Subcutaneous abdominal adipose tissue (tissue), 5 donors: ENCODE measurements around the gene ADM2.

Experiments used
- H3K27ac ChIP-seq: one replicate; pipeline ENCODE4 v1.7.0; 2013; ENCODE audit warnings: low read depth, mild to moderate bottlenecking, inconsistent platforms, low read length, moderate library complexity
- H3K27me3 ChIP-seq, 5 donors: one replicate each; pipeline ENCODE4 v1.7.0; 2013; ENCODE audit warnings: low read length in 5 of 5, inconsistent platforms in 1 of 5; ENCODE audit not compliant: control insufficient read depth in 5 of 5, insufficient read depth in 4 of 5
- H3K36me3 ChIP-seq, 5 donors: one replicate each; pipeline ENCODE4 v1.7.0; 2013; ENCODE audit warnings: low read length in 5 of 5; ENCODE audit not compliant: control insufficient read depth in 5 of 5, insufficient read depth in 5 of 5
- H3K4me1 ChIP-seq, 5 donors: one replicate each; pipeline ENCODE4 v1.7.0; 2013; ENCODE audit warnings: low read length in 5 of 5, mild to moderate bottlenecking in 3 of 5, moderate library complexity in 1 of 5; ENCODE audit not compliant: control insufficient read depth in 5 of 5, insufficient read depth in 5 of 5
- H3K4me3 ChIP-seq, 5 donors: one replicate each; pipeline ENCODE4 v1.7.0; 2013; ENCODE audit warnings: low read length in 5 of 5, low read depth in 1 of 5
- H3K9ac ChIP-seq, 5 donors: one replicate each; pipeline ENCODE4 v1.7.0; 2013; ENCODE audit warnings: low read length in 5 of 5, mild to moderate bottlenecking in 4 of 5, moderate library complexity in 3 of 5
- H3K9me3 ChIP-seq, 5 donors: one replicate each; pipeline ENCODE4 v1.7.0; 2013; ENCODE audit warnings: low read length in 5 of 5; ENCODE audit not compliant: control insufficient read depth in 5 of 5
- donor health status: healthy.
- donor health status: healthy.
- donor health status: healthy.
- donor health status: healthy.
- donor health status: healthy.

ADM2 gene

DNA sequence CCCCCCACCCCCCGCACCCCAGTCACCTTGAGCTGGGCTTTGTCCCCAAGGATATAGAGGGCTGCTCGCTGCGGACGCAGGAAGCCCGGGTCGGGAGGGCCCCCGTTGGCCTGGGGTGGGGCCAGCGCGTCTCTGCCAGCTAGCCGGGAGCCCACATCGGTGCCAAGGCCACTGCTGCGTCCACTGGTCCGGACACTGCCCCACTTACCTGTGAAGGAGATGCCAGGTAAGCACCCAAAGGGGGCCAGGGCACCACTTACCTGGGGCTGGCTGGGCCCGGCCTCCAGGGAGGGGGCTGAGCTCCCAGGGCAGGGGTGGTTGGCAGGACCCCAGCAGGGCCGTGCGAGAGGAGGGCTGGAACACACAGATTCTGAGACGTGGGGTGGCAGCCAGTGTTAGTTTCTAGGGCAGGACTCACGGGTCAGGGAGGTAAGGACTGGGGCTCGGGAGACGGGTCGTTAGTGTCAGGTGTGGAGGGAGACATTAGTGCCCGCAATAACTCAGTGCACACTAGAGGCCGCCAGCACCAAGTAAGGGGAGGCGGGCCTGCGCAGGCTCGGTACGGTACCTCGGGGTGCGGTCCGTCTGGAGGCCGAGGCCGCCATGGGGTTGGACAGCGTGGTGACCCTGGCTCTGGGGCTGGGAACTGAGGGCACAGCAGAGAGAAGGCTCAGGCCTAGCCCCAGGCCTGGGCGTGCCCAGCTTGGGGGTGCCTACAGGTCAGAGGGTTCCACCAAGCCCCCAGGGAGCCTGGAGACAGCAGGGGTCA lies 24.7 kb upstream of the ADM2 start:
- Histone ChIP-seq H3K4me1 (no peaks in the 10 kb centered on the region), H3K36me3 (peaks cover 0 to 85% (median 82%) of the 10 kb centered on the region in 5 donors), H3K27me3 (no peaks in the 10 kb centered on the region)

DNA sequence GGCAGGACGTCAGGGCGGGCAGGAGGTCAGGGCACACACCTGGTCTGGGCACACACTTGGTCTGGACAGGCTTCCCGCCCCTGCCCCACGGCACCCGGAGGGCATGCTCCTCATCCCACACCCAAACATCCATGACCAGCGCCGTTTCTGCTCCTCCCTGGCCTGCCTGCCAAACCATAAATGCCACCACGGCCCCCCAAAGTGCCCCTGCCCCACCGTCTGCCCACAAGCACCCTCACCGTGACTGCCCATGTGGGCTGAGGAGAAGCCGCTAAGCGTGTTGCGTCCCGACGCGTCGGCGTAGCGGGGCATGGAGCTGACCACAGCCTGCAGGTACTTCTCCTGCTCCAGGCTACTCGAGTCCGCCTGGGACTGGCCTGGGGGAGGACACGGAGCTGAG lies 22.3 kb upstream of the ADM2 start:
- no peaks in the 10 kb centered on the region for H3K27me3 ChIP-seq
- H3K9me3 ChIP-seq = no peaks in the 10 kb centered on the region
- no peak overlapping the region for H3K4me3 ChIP-seq
- no peak overlapping the region for H3K9ac ChIP-seq
- H3K36me3 ChIP-seq = peaks cover 0 to 97% (median 96%) of the 10 kb centered on the region in 5 donors
- H3K27ac ChIP-seq = no peak overlapping the region
- H3K4me1 ChIP-seq = no peaks in the 10 kb centered on the region

More for the DNA sequence above, 24.7 kb upstream of the ADM2 start:
- H3K9ac ChIP-seq = no peak overlapping the region
- H3K27ac ChIP-seq = no peak overlapping the region
- no peaks in the 10 kb centered on the region for H3K9me3 ChIP-seq
- H3K4me3 ChIP-seq = no peak overlapping the region

DNA sequence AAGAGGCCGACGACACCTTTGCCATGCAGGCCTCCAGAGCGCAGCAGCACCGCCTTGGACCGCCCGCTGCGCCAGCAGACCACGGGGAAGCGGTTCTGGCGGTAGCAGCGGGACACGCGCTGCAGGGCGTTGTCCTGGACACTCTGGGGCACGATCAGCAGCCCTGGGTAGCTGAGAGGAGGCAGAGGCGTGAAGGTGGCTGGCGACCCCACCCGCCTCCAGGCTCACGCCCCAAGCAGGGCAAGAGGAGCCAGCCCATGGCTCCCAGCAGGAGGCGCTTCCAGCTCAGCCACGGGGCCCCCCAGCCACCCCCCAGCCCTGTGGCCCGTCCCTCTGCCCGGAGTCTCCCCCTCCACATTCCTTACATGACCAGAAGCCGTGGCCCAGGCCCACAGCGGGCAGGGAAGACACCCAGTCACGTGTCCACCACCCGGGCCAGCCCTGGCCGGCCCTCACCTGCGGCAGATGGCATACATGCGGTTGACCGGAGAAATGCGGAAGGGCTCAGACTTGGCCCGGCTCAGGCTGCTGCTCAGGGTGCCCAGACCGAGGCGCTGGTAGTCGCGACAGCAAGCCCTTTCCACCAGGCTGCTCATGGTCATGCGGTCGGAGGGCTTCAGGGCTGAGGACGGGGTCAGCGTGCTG lies 21.7 kb upstream of the ADM2 start:
- Histone ChIP-seq H3K9me3 (no peaks in the 10 kb centered on the region), H3K36me3 (peaks cover 0 to 97% (median 96%) of the 10 kb centered on the region in 5 donors), H3K27ac (no peak overlapping the region), H3K4me1 (no peaks in the 10 kb centered on the region), H3K27me3 (no peaks in the 10 kb centered on the region), H3K4me3 (no peak overlapping the region), H3K9ac (no peak overlapping the region)

DNA sequence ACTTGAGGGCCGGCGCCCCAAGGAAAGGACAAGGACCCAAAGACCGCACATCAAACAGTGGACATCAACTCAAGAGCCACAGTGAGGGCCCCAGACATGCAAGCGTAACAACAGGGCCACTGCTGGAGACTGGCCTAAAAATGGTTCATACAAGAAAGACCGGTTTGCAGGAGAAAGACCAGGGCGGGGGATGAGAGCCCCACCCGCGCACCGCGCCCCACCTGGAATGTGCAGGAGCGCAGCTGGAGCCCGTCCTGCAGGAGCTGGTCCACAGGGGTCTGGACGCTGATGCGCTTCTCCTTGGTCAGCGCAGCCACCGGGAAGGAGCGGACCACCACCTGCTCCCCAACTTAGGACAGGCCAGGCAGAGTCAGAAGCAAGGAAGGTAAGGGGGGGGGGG lies 20.4 kb upstream of the ADM2 start:
- no peak overlapping the region for H3K27ac ChIP-seq
- H3K4me3 ChIP-seq = no peak overlapping the region
- no peaks in the 10 kb centered on the region for H3K27me3 ChIP-seq
- no peaks in the 10 kb centered on the region for H3K9me3 ChIP-seq
- no peak overlapping the region for H3K9ac ChIP-seq
- no peaks in the 10 kb centered on the region for H3K4me1 ChIP-seq
- H3K36me3 ChIP-seq = peaks cover 0 to 97% (median 96%) of the 10 kb centered on the region in 5 donors

DNA sequence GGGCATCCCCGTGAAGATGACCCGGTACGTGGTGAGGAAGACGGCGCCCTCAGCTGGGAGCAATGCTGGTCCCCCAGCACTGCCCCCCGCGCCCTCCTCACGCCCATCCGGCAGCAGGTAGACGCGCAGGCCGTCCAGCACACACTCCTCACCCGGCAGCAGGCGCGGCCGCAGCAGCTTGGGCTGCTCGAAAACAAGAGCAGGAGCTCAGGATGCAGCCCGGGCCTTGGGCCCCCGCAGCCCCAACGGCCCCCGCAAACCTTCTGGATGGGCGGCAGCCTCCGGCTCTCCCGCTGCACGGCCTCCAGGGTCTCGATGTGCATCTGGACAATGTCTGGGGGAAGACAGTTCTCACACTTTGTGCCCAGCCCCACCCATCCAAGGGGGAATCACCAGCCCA lies 19.8 kb upstream of the ADM2 start:
- no peaks in the 10 kb centered on the region for H3K27me3 ChIP-seq
- no peak overlapping the region for H3K27ac ChIP-seq
- H3K9me3 ChIP-seq = no peaks in the 10 kb centered on the region
- H3K9ac ChIP-seq = no peak overlapping the region
- peaks cover 0 to 98% (median 98%) of the 10 kb centered on the region in 5 donors for H3K36me3 ChIP-seq
- no peaks in the 10 kb centered on the region for H3K4me1 ChIP-seq
- no peak overlapping the region for H3K4me3 ChIP-seq

DNA sequence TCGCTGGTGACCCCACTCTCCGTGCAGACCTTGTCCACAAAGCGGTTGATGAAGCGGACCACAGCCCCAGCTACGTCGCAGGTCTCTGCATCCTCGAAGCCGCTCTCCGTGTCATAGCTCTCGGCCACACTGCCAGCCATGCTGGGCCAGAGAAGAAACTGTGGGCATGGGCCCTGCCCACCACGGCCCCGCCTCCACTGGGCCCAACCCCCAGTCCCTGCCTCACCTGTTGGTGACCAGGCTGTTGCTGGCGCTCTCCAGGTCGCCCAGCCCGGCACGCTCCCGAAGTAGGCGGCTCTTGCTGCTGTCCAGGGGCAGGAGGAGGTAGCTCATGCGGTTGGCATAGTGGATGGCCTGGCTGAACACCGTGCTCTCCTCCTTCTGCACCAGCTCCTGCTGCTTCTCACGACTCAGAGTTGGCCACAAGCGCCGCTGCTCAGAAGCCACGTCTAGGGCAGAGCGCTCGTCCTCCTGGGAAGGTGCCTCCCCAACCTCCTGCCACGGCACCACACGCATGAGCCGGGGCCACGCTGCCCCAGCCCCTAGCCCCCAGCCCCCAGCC lies 19.3 kb upstream of the ADM2 start:
- Histone ChIP-seq H3K27me3 (no peaks in the 10 kb centered on the region), H3K36me3 (peaks cover 0 to 98% (median 98%) of the 10 kb centered on the region in 5 donors), H3K27ac (no peak overlapping the region), H3K9me3 (no peaks in the 10 kb centered on the region), H3K4me3 (no peak overlapping the region), H3K4me1 (no peaks in the 10 kb centered on the region), H3K9ac (no peak overlapping the region)

DNA sequence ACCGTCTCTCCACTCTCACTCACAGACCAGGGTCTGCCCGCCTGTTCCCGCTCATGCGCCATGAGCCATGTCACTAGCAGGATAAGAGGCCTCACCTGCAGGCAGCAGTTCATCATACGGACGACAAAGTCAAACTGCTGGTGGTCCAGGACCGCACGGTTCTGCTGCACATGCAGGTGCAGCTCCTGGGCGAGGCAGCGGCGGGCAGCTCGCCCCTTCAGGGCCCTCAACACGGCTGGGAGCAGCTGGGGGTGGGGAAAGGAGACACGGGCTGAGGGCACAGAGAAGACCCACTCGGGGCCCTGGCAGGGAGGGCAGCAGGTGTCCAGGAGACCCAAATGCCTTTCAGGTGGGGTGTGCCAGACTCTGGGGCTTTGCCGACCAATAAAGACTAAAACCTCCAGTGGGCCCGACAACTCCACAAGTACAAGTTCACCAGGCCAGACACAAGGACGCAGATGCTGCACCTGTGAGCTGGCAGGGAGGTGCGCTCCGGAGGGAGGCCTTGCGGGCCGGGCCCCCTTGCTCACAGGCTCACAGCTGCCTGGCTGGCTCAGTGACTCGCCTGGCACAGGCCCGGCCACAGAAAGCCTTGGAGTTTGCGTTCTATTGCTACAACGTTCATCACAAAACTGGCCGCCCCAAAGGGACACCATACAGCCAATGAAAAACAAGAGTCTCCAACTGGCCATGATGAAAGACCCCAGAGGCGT lies 18.0 kb upstream of the ADM2 start:
- Histone ChIP-seq H3K9me3 (no peaks in the 10 kb centered on the region), H3K4me3 (no peak overlapping the region), H3K27ac (no peak overlapping the region), H3K9ac (no peak overlapping the region), H3K4me1 (no peaks in the 10 kb centered on the region), H3K27me3 (no peaks in the 10 kb centered on the region), H3K36me3 (peaks cover 0 to 99% (median 96%) of the 10 kb centered on the region in 5 donors)

DNA sequence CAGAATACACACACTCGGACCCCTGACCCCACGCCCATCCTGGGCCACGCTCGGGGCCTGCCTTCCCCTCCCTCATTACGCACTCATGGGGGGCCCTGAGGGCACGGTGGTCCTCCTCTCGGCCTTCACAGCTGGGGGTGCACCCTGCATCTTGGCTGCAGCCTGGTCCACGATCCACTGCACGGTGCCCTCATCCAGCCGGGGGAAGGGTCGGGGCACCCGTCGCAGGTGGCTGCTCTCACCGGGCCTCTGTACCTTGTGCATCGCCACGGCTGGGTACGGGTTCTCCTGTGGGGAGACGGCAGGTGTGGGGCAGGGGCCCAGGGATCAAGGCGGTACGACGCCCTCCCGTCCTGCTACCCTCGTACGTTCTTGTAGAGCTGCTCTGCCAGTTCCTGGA lies 16.9 kb upstream of the ADM2 start:
- Histone ChIP-seq H3K9me3 (no peaks in the 10 kb centered on the region), H3K4me1 (peaks cover 0 to 8% (median 6%) of the 10 kb centered on the region in 5 donors), H3K27ac (no peak overlapping the region), H3K4me3 (no peak overlapping the region), H3K36me3 (peaks cover 0 to 88% (median 85%) of the 10 kb centered on the region in 5 donors), H3K27me3 (no peaks in the 10 kb centered on the region), H3K9ac (no peak overlapping the region)

DNA sequence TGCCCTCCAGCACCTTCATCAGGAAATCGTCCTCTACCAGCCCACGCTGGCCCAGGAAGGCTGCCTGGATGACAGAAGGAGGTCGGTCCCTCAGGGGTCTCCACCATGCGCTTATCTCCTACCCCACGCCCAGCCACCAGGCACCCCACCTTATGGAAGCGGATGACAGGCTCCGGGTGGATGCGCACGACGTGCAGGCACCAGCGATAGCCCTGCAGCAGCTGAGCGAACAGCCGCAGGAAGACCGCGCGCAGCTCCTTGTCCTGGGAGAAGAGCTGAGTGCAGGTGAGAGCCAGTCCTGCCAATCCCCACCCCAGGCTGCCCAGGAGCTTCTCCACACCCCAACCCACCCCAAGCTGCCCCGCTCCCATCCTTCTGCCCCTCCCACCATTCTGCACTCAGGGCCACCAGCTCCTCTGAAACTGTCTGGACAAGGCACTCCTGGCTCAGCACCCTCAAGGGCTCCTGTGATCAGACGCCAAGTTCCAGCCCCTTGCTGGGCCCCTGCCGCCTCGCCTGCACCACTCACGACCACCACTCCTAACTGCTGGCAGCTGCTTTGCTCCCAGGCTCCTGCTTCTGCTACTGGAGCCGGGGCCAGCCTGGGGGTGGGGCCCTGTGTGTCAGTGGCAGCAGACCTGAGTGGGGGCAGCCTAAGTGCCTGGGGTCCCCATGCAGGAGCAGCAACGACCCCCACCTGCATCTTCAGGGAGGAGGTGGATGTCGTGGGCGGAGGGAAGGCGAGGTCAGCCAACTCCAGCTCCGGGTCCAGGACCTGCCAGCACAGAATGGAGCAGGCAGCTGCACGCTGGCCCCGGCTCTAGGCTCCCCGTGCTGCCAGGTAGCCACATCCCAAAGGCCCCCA lies 16.0 kb upstream of the ADM2 start:
- Histone ChIP-seq H3K9ac (no peak overlapping the region), H3K9me3 (no peaks in the 10 kb centered on the region), H3K4me3 (no peak overlapping the region), H3K27me3 (no peaks in the 10 kb centered on the region), H3K27ac (no peak overlapping the region), H3K4me1 (peaks cover 0 to 16% (median 12%) of the 10 kb centered on the region in 5 donors), H3K36me3 (peaks cover 0 to 80% (median 76%) of the 10 kb centered on the region in 5 donors)
